Mesenchymal stem cell (in vitro differentiated cells and primary cell): ENCODE results near the gene TEDC2.

ENCODE experiments used
- DNase-seq: peaks from one replicate; pipeline ENCODE4 v3.0.0-alpha.2; 2013
- H2AFZ ChIP-seq: one replicate; pipeline ENCODE4 v1.6.1; 2013; ENCODE audit warnings: low read depth, mild to moderate bottlenecking, control low read depth, inconsistent platforms, low read length, moderate library complexity
- H2AK5ac ChIP-seq: 2 replicates; pipeline ENCODE4 v1.6.1; 2013; ENCODE audit warnings: low read length, moderate library complexity, mild to moderate bottlenecking, inconsistent platforms; ENCODE audit not compliant: severe bottlenecking
- H2BK120ac ChIP-seq: one replicate; pipeline ENCODE4 v1.6.1; 2013; ENCODE audit warnings: low read depth, mild to moderate bottlenecking, inconsistent platforms, low read length, moderate library complexity
- H2BK12ac ChIP-seq, 2 experiments: one replicate each; pipeline ENCODE4 v1.6.1; 2013; ENCODE audit warnings: inconsistent platforms in 2 of 2, low read length in 2 of 2, mild to moderate bottlenecking in 2 of 2, moderate library complexity in 2 of 2, control low read depth in 1 of 2
- H2BK15ac ChIP-seq: one replicate; pipeline ENCODE4 v1.6.1; 2013; ENCODE audit warnings: mild to moderate bottlenecking, low read depth, inconsistent platforms; ENCODE audit not compliant: poor library complexity, severe bottlenecking
- H2BK5ac ChIP-seq: 2 replicates; pipeline ENCODE4 v1.6.1; 2013; ENCODE audit warnings: low read depth, mild to moderate bottlenecking, low read length, control low read depth, inconsistent platforms; ENCODE audit not compliant: poor library complexity, severe bottlenecking
- H3K14ac ChIP-seq, 2 experiments: one replicate each; pipeline ENCODE4 v1.6.1; 2013; ENCODE audit warnings: inconsistent platforms in 2 of 2, low read length in 2 of 2, control low read depth in 1 of 2, mild to moderate bottlenecking in 1 of 2, moderate library complexity in 1 of 2
- H3K18ac ChIP-seq, 2 experiments: one replicate each; pipeline ENCODE4 v1.6.1; 2013; ENCODE audit warnings: inconsistent platforms in 2 of 2, low read length in 2 of 2, control low read depth in 1 of 2, low read depth in 1 of 2, mild to moderate bottlenecking in 1 of 2
- H3K23ac ChIP-seq, 2 experiments: one replicate each; pipeline ENCODE4 v1.6.1; 2013; ENCODE audit warnings: inconsistent platforms in 2 of 2, low read length in 2 of 2, mild to moderate bottlenecking in 2 of 2, moderate library complexity in 2 of 2, control low read depth in 1 of 2
- H3K27ac ChIP-seq: 2 replicates; pipeline ENCODE4 v1.5.1; 2013; ENCODE audit warnings: mild to moderate bottlenecking, moderate library complexity, low read length, control low read depth, inconsistent platforms; ENCODE audit not compliant: poor library complexity, severe bottlenecking
- H3K27me3 ChIP-seq, 2 experiments: 2 replicates each; pipeline versions ENCODE4 v1.6.1 to v1.7.0; 2013; ENCODE audit warnings: low read length in 2 of 2, mild to moderate bottlenecking in 2 of 2, moderate library complexity in 2 of 2, control low read depth in 1 of 2, inconsistent platforms in 1 of 2; ENCODE audit not compliant: control insufficient read depth in 1 of 2, insufficient read depth in 1 of 2
- H3K36me3 ChIP-seq, 2 experiments: 2 replicates each; pipeline versions ENCODE4 v1.6.1 to v1.7.0; 2013; ENCODE audit warnings: low read length in 2 of 2, control low read depth in 1 of 2, inconsistent platforms in 1 of 2, low read depth in 1 of 2, mild to moderate bottlenecking in 1 of 2; ENCODE audit not compliant: insufficient read depth in 2 of 2, control insufficient read depth in 1 of 2
- H3K4ac ChIP-seq, 2 experiments: one replicate each; pipeline ENCODE4 v1.6.1; 2013; ENCODE audit warnings: inconsistent platforms in 2 of 2, low read length in 2 of 2, mild to moderate bottlenecking in 2 of 2, moderate library complexity in 2 of 2, control low read depth in 1 of 2, low read depth in 1 of 2
- H3K4me1 ChIP-seq: 2 replicates; pipeline ENCODE4 v1.6.1; 2013; ENCODE audit warnings: low read depth, low read length, control low read depth; ENCODE audit not compliant: control insufficient read depth, insufficient read depth
- H3K4me2 ChIP-seq: 2 replicates; pipeline ENCODE4 v1.6.1; 2013; ENCODE audit warnings: low read length, mild to moderate bottlenecking, inconsistent platforms; ENCODE audit not compliant: poor library complexity, severe bottlenecking
- H3K4me3 ChIP-seq, 2 experiments: 2 replicates each; pipeline versions ENCODE4 v1.5.1 to v1.7.0; 2013; ENCODE audit warnings: low read length in 2 of 2, mild to moderate bottlenecking in 2 of 2, control low read depth in 1 of 2, low read depth in 1 of 2; ENCODE audit not compliant: insufficient read depth in 1 of 2
- H3K79me1 ChIP-seq: replicated peaks from 2 replicates; pipeline ENCODE4 v1.6.1; 2013; ENCODE audit warnings: mild to moderate bottlenecking, control low read depth, low read length, inconsistent platforms; ENCODE audit not compliant: poor library complexity, severe bottlenecking
- H3K9ac ChIP-seq: 2 replicates; pipeline ENCODE4 v1.7.0; 2013; ENCODE audit warnings: mild to moderate bottlenecking, low read length, moderate library complexity
- H3K9me3 ChIP-seq: 2 replicates; pipeline ENCODE4 v1.7.0; 2013; ENCODE audit warnings: mild to moderate bottlenecking, low read length; ENCODE audit not compliant: control insufficient read depth
- H4K8ac ChIP-seq: one replicate; pipeline ENCODE4 v1.6.1; 2013; ENCODE audit warnings: inconsistent platforms, mild to moderate bottlenecking, low read length, moderate library complexity
- H4K91ac ChIP-seq: one replicate; pipeline ENCODE4 v1.6.1; 2013; ENCODE audit warnings: mild to moderate bottlenecking, low read length, inconsistent platforms
- WGBS: methylation state at CpG from one replicate; pipeline ENCODE4 v1.1.7; 2013; ENCODE audit warnings: mixed read lengths; 5-methylcytosine and 5-hydroxymethylcytosine counted together

The TEDC2 gene

GRCh38 chr16:2505695-2506094 is 45.8 kb downstream of the TEDC2 start:
- no peak overlapping the region for H3K9ac ChIP-seq
- no peak overlapping the region for H3K4me3 ChIP-seq
- no peak for DNase-seq
- H3K14ac ChIP-seq = no peak overlapping the region
- no peak overlapping the region for H2BK15ac ChIP-seq
- H3K4ac ChIP-seq = no peak overlapping the region
- H3K18ac ChIP-seq = no peak overlapping the region
- no peak overlapping the region for H3K4me2 ChIP-seq
- H3K23ac ChIP-seq = no peak overlapping the region
- H4K8ac ChIP-seq = no peak overlapping the region
- no peak overlapping the region for H2BK120ac ChIP-seq
- peaks cover 29% of the 10 kb centered on the region for H3K4me1 ChIP-seq
- H3K79me1 ChIP-seq = peaks cover 9% of the 10 kb centered on the region
- H2BK5ac ChIP-seq = no peak overlapping the region
- no peaks in the 10 kb centered on the region for H3K27me3 ChIP-seq
- H2AK5ac ChIP-seq = peak overlapping the region; percentile 26
- H3K9me3 ChIP-seq = no peaks in the 10 kb centered on the region
- no peak overlapping the region for H2AFZ ChIP-seq
- no peak overlapping the region for H2BK12ac ChIP-seq
- H3K36me3 ChIP-seq = peaks cover 0 to 7% of the 10 kb centered on the region in 2 experiments
- no peak overlapping the region for H3K27ac ChIP-seq
- 94% methylated on average over 13 of the region's 14 CpGs for WGBS
- H4K91ac ChIP-seq = peak overlapping the region; percentile 34

DNA sequence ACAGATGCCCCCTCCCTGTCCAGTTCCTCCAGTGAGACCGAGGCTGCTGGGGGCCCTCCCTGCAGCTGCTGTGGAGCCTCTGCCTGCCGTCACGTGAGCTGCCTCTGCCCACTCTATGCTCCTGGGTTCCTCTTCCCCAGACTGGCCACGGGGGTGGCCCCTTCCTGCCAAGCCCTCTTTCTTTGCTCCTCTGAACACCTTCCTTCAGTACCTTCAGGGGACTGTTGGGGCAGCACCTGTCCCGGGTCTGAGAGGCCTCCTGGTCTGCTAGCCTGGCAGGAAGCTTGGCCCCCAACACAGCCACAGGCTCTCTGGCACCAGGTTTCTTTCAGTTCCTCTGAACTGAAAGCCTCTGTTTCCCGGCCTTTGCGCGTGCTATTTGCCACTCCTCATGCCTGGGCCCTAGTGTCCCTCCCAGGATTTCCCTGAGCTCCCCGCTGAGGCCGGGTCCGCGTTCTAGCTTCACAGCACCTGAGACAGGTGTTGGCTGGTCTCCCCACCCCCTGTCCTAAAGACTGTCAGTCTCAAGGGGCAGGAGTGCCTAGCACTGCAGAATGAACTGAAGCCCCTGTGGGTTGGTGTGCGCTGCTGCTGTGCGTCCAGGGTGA is 47.2 kb downstream of the TEDC2 start:
- H2AK5ac ChIP-seq = no peak overlapping the region
- H2BK5ac ChIP-seq = no peak overlapping the region

GRCh38 chr16:2507665-2508064 is 47.8 kb downstream of the TEDC2 start:
- no peak overlapping the region for H3K27ac ChIP-seq

More for the DNA sequence above, 47.2 kb downstream of the TEDC2 start:
- Histone ChIP-seq H2AFZ (no peak overlapping the region), H4K91ac (no peak overlapping the region), H3K27me3 (no peaks in the 10 kb centered on the region), H3K14ac (no peak overlapping the region), H4K8ac (no peak overlapping the region), H3K9me3 (no peaks in the 10 kb centered on the region), H3K23ac (no peak overlapping the region), H2BK12ac (no peak overlapping the region), H3K4me1 (peaks cover 27% of the 10 kb centered on the region), H2BK15ac (no peak overlapping the region), H3K9ac (no peak overlapping the region), H3K18ac (no peak overlapping the region), H3K27ac (no peak overlapping the region), H3K4me2 (no peak overlapping the region), H3K79me1 (peaks cover 7% of the 10 kb centered on the region), H3K4me3 (no peak overlapping the region), H3K36me3 (peaks cover 0 to 4% of the 10 kb centered on the region in 2 experiments), H2BK120ac (no peak overlapping the region), H3K4ac (no peak overlapping the region)
- WGBS = 90% methylated on average over 14 of the region's 14 CpGs
- no peak for DNase-seq

GRCh38 chr16:2508722-2509400 is 49.0 kb downstream of the TEDC2 start:
- Histone ChIP-seq H2BK12ac (no peak overlapping the region), H3K4me1 (peaks cover 33% of the 10 kb centered on the region), H3K4me3 (no peak overlapping the region), H3K27me3 (no peaks in the 10 kb centered on the region), H3K9ac (no peak overlapping the region), H3K36me3 (peaks cover 0 to 4% of the 10 kb centered on the region in 2 experiments), H3K14ac (no peak overlapping the region), H3K4me2 (no peak overlapping the region), H2BK5ac (no peak overlapping the region), H2AFZ (no peak overlapping the region), H3K18ac (no peak overlapping the region), H3K9me3 (no peaks in the 10 kb centered on the region), H3K23ac (no peak overlapping the region), H4K8ac (no peak overlapping the region), H2AK5ac (no peak overlapping the region), H3K79me1 (peaks cover 7% of the 10 kb centered on the region), H3K27ac (no peak overlapping the region), H4K91ac (no peak overlapping the region), H3K4ac (no peak overlapping the region), H2BK120ac (no peak overlapping the region), H2BK15ac (no peak overlapping the region)
- no peak for DNase-seq
- WGBS = 93% methylated on average over 18 of the region's 18 CpGs

More at GRCh38 chr16:2507665-2508064, 47.8 kb downstream of the TEDC2 start:
- Histone ChIP-seq H3K23ac (no peak overlapping the region), H2BK12ac (no peak overlapping the region), H3K27me3 (no peaks in the 10 kb centered on the region), H2BK5ac (no peak overlapping the region), H3K36me3 (peaks cover 0 to 4% of the 10 kb centered on the region in 2 experiments), H3K4me2 (no peak overlapping the region), H3K4me3 (no peak overlapping the region), H3K18ac (no peak overlapping the region), H3K79me1 (peaks cover 7% of the 10 kb centered on the region), H3K4ac (no peak overlapping the region), H2BK15ac (no peak overlapping the region), H4K8ac (no peak overlapping the region), H2BK120ac (no peak overlapping the region), H3K9ac (no peak overlapping the region), H3K14ac (no peak overlapping the region), H3K9me3 (no peaks in the 10 kb centered on the region), H4K91ac (peak overlapping the region; percentile 0), H2AK5ac (no peak overlapping the region), H3K4me1 (peaks cover 27% of the 10 kb centered on the region), H2AFZ (no peak overlapping the region)
- 93% methylated on average over 9 of the region's 11 CpGs for WGBS
- DNase-seq = no peak
